Endothelial cell of umbilical vein (primary cell): ENCODE results near the gene HENMT1. TPM values are rescaled to one million over a fixed set of nuclear protein-coding genes. Genes with fewer than 3 reads are reported as not detected.
"Not testable (repeated sequence)": the region's sequence is repeated elsewhere in the genome, so short reads cannot be mapped to it uniquely, and the experiment has no call there.

Source experiments
- BruUV-seq: library from RNA; stranded (reverse); fragments of 400-500 nt; replicated peaks from 2 replicates; lab custom pipeline; 2021; lab: Mats Ljungman, UMichigan
- CTCF ChIA-PET: fragments of 300-600, 350-600 bp; sonication (Branson Sonifier 250); formaldehyde crosslinking; loops from one replicate; lab custom pipeline; 2021; ENCODE audit warnings: antibody characterized with exemption, inconsistent platforms; lab: Charles Lee
- POLR2A ChIA-PET: fragments of 300-600, 350-600 bp; sonication (Branson Sonifier 250); formaldehyde crosslinking; loops from one replicate; lab custom pipeline; 2021; ENCODE audit warnings: antibody characterized with exemption, inconsistent platforms; lab: Charles Lee
- DNase-seq: peaks from one replicate; pipeline ENCODE4 v3.0.0-alpha.2; 2011; ENCODE audit warnings: low read depth, low spot score
- FAIRE-seq: peaks from 2 replicates; lab custom pipeline; 2011; peaks lifted over from hg19 to GRCh38; lab: Jason Lieb, UNC
- H2AFZ ChIP-seq: 2 replicates; pipeline ENCODE4 v1.6.0; 2012; ENCODE audit warnings: low read depth, low read length, control low read depth, inconsistent platforms
- H3K27ac ChIP-seq: 2 replicates; pipeline ENCODE4 v1.5.1; 2011; ENCODE audit warnings: low read depth, mild to moderate bottlenecking, control low read depth, low read length, moderate library complexity; ENCODE audit not compliant: insufficient read depth
- H3K27me3 ChIP-seq, 2 experiments: 2 replicates each; pipeline versions ENCODE4 v1.6.0 to v1.6.1; 2011; ENCODE audit warnings: low read length in 2 of 2, mixed read lengths in 1 of 2; ENCODE audit not compliant: control insufficient read depth in 2 of 2, insufficient read depth in 2 of 2
- H3K36me3 ChIP-seq, 2 experiments: 2 replicates in 1 of 2; 3 replicates in 1 of 2; pipeline ENCODE4 v1.5.1; 2011; ENCODE audit warnings: low read length in 2 of 2, mild to moderate bottlenecking in 1 of 2, moderate library complexity in 1 of 2; ENCODE audit not compliant: control insufficient read depth in 2 of 2, insufficient read depth in 2 of 2; ENCODE audit errors: extremely low read depth in 1 of 2
- H3K4me1 ChIP-seq: 3 replicates; pipeline ENCODE4 v1.5.1; 2011; ENCODE audit warnings: mild to moderate bottlenecking, low read length; ENCODE audit not compliant: control insufficient read depth, insufficient read depth; ENCODE audit errors: extremely low read depth
- H3K4me2 ChIP-seq: 2 replicates; pipeline ENCODE4 v1.6.1; 2011; ENCODE audit warnings: low read length, control low read depth, mixed read lengths; ENCODE audit not compliant: insufficient read depth
- H3K4me3 ChIP-seq, 3 experiments: fragments of 200-600 bp in 1 of 3; sonication (generic), shearing (Covaris generic) in 1 of 3; replicated peaks in 1 of 3; 2 replicates each; pipeline ENCODE4 v1.5.1; 2011 to 2016; ENCODE audit warnings: control low read depth in 3 of 3, low read length in 3 of 3, mild to moderate bottlenecking in 2 of 3, inconsistent platforms in 1 of 3, low read depth in 1 of 3, moderate library complexity in 1 of 3; ENCODE audit not compliant: insufficient read depth in 1 of 3
- H3K79me2 ChIP-seq: 2 replicates; pipeline ENCODE4 v1.6.0; 2012; ENCODE audit warnings: low read length, inconsistent platforms; ENCODE audit not compliant: control insufficient read depth, insufficient read depth
- H3K9ac ChIP-seq: replicated peaks from 2 replicates; pipeline ENCODE3; 2011; ENCODE audit warnings: low read length, control low read depth; ENCODE audit not compliant: insufficient read depth; ENCODE audit errors: extremely low read depth
- H3K9me1 ChIP-seq: replicated peaks from 3 replicates; pipeline ENCODE4 v1.6.0; 2011; ENCODE audit warnings: mild to moderate bottlenecking, low read length; ENCODE audit not compliant: control insufficient read depth, insufficient read depth; ENCODE audit errors: extremely low read depth
- H3K9me3 ChIP-seq: replicated peaks from 2 replicates; pipeline ENCODE4 v1.5.1; 2012; ENCODE audit warnings: low read length, inconsistent platforms; ENCODE audit not compliant: control insufficient read depth, insufficient read depth
- H4K20me1 ChIP-seq: replicated peaks from 2 replicates; pipeline ENCODE3; 2011; ENCODE audit warnings: mild to moderate bottlenecking, low read length; ENCODE audit not compliant: control insufficient read depth, insufficient read depth; ENCODE audit errors: extremely low read depth
- EZH2 ChIP-seq: IDR thresholded peaks from 2 replicates; pipeline ENCODE4 v1.6.1; 2012; ENCODE audit warnings: borderline replicate concordance, low read depth, mild to moderate bottlenecking, moderate library complexity, low read length, inconsistent platforms; ENCODE audit not compliant: severe bottlenecking
- FOS ChIP-seq: IDR thresholded peaks from 2 replicates; pipeline ENCODE4 v1.6.1; 2011; ENCODE audit warnings: mild to moderate bottlenecking, low read length, moderate library complexity, borderline replicate concordance; ENCODE audit not compliant: insufficient read depth
- GATA2 ChIP-seq: IDR thresholded peaks from 2 replicates; pipeline ENCODE4 v1.7.0; 2011; ENCODE audit warnings: low read depth, mild to moderate bottlenecking, moderate library complexity, mixed read lengths, low read length; ENCODE audit not compliant: insufficient read length, insufficient read depth
- JUN ChIP-seq: IDR thresholded peaks from 2 replicates; pipeline ENCODE4 v1.6.1; 2011; ENCODE audit warnings: borderline replicate concordance, low read depth; ENCODE audit not compliant: insufficient read length, insufficient read depth
- MYC ChIP-seq: IDR thresholded peaks from one replicate; pipeline ENCODE4 v1.6.1; 2011; ENCODE audit warnings: mild to moderate bottlenecking, low read depth, low read length
- POLR2A ChIP-seq: IDR thresholded peaks from 2 replicates; pipeline ENCODE4 v1.6.1; 2012; ENCODE audit warnings: low read depth, mild to moderate bottlenecking, control low read depth, low read length
- POLR2AphosphoS5 ChIP-seq: IDR thresholded peaks from 2 replicates; pipeline ENCODE4 v1.6.1; 2012; ENCODE audit warnings: low read depth, mild to moderate bottlenecking, control low read depth, low read length, moderate library complexity; ENCODE audit not compliant: insufficient read depth
- dilution Hi-C: fragments of 300-500 bp; cut with MboI; formaldehyde crosslinking; loops from one replicate; pipeline ENCODE4 v1.15.0; 2019; ENCODE audit warnings: low sequenced_read_pairs; ENCODE audit not compliant: extremely low pct_ligation_motif_present
- intact Hi-C: fragments of 100-400 bp; cut with micrococcal nuclease; formaldehyde crosslinking; loops from one replicate; pipeline ENCODE4 v1.10.0; 2022
- polyA plus RNA-seq, 4 experiments: library from polyadenylated mRNA; depleted of rRNA in 3 of 4; stranded (reverse) in 3 of 4; unstranded in 1 of 4; fragments of >200 nt; gene quantifications; 2 replicates each; pipeline versions ENCODE4 v1.2.1 to v1.2.3, GENCODE V29; 2011 to 2012; ENCODE audit warnings: missing spikeins in 1 of 4
- total RNA-seq: library from RNA; stranded (reverse); gene quantifications from 2 replicates; pipeline ENCODE4 v1.2.3, GENCODE V29; 2021
- TF ChIP-seq, protein P1 (sequence below), 2 donors: IDR thresholded peaks; 1 replicate in 1 of 2; 2 replicates in 1 of 2; pipeline ENCODE4 v1.5.1; 2011; ENCODE audit warnings: low read length in 2 of 2, mild to moderate bottlenecking in 2 of 2, moderate library complexity in 2 of 2, control low read depth in 1 of 2, inconsistent platforms in 1 of 2, low read depth in 1 of 2; ENCODE audit not compliant: insufficient read depth in 1 of 2; ENCODE audit errors: extremely low read depth in 1 of 2
- TF ChIP-seq, protein P2 (sequence below): IDR thresholded peaks from 2 replicates; pipeline ENCODE4 v1.6.1; 2011; ENCODE audit not compliant: insufficient read depth, insufficient read length

The HENMT1 gene
- total and polyA plus RNA-seq, 2 donors (not counting 3 experiments of a cell fraction or from before 2014, with no cell fraction given) = 4.4 to 4.5 TPM

DNA sequence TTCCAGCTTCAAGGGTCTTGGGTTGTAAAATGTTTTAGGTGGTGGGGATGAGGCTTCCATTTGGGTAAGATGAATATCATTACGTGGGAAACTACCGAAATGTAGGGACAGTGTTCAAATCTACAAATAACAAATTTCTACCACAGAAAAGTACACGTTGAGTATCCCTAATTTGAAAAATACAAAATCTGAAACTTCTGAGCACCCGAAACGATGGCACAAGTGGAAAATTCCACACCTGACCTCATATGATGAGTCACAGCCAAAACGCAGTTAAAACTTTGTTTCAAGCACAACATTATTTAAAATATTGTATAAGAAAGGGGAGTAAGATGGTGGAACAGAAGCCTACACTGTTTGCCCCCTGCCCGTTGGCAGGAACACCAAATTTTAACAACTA lies 8.8 kb upstream of the HENMT1 start:
- no peak overlapping the region for H2AFZ ChIP-seq
- BruUV-seq = no TSS peak
- no peaks in the 10 kb centered on the region for H3K9me1 ChIP-seq
- DNase-seq (no peak), FAIRE-seq (no peak)
- dilution Hi-C loops = no loop called here
- ChIA-PET POLR2A (no interaction called here), CTCF (no interaction called here)
- H3K4me2 ChIP-seq = no peak overlapping the region
- intact Hi-C loops = no loop called here
- H4K20me1 ChIP-seq = no peaks in the 10 kb centered on the region
- no peaks in the 10 kb centered on the region for H3K79me2 ChIP-seq
- H3K4me3 ChIP-seq = no peak overlapping the region
- TF ChIP-seq POLR2AphosphoS5 (no peak), GATA2 (no peak), POLR2A (no peak)
- H3K36me3 ChIP-seq = no peaks in the 10 kb centered on the region
- H3K9me3 ChIP-seq = no peaks in the 10 kb centered on the region
- H3K27me3 ChIP-seq = peaks cover 0 to 3% of the 10 kb centered on the region in 2 experiments
- H3K27ac ChIP-seq = no peak overlapping the region
- H3K4me1 ChIP-seq = no peaks in the 10 kb centered on the region
- H3K9ac ChIP-seq = no peak overlapping the region

GRCh38 chr1:108668777-108669176 lies 7.9 kb upstream of the HENMT1 start:
- Histone ChIP-seq H3K9me3 (no peaks in the 10 kb centered on the region), H3K4me2 (no peak overlapping the region), H4K20me1 (no peaks in the 10 kb centered on the region), H3K36me3 (no peaks in the 10 kb centered on the region), H3K79me2 (no peaks in the 10 kb centered on the region), H3K27ac (no peak overlapping the region), H3K4me1 (no peaks in the 10 kb centered on the region), H3K9ac (no peak overlapping the region), H3K9me1 (no peaks in the 10 kb centered on the region), H3K4me3 (no peak overlapping the region), H2AFZ (no peak overlapping the region), H3K27me3 (peaks cover 0 to under 1% of the 10 kb centered on the region in 2 experiments)
- DNase-seq = no peak
- intact Hi-C loops (no loop called here), dilution Hi-C loops (no loop called here)
- ChIA-PET CTCF (interaction anchor here (0.6 kb wide), 1 partner anchor 71 kb away, joined by 4 read pairs; no protein-coding TSS in a partner anchor), POLR2A (no interaction called here)
- no TSS peak for BruUV-seq
- no peak for TF ChIP-seq JUN
- TF ChIP-seq EZH2 = no peak
- TF ChIP-seq MYC = no peak
- no peak for TF ChIP-seq POLR2AphosphoS5
- TF ChIP-seq FOS = no peak
- TF ChIP-seq, protein P1, sequence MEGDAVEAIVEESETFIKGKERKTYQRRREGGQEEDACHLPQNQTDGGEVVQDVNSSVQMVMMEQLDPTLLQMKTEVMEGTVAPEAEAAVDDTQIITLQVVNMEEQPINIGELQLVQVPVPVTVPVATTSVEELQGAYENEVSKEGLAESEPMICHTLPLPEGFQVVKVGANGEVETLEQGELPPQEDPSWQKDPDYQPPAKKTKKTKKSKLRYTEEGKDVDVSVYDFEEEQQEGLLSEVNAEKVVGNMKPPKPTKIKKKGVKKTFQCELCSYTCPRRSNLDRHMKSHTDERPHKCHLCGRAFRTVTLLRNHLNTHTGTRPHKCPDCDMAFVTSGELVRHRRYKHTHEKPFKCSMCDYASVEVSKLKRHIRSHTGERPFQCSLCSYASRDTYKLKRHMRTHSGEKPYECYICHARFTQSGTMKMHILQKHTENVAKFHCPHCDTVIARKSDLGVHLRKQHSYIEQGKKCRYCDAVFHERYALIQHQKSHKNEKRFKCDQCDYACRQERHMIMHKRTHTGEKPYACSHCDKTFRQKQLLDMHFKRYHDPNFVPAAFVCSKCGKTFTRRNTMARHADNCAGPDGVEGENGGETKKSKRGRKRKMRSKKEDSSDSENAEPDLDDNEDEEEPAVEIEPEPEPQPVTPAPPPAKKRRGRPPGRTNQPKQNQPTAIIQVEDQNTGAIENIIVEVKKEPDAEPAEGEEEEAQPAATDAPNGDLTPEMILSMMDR (IDR thresholded peaks at IDR 0.05; ENCODE audit: extremely low read depth in 1 of 2, insufficient read depth in 1 of 2, low read depth in 1 of 2, low read length in 2 of 2) = no peak
- TF ChIP-seq, protein P2, sequence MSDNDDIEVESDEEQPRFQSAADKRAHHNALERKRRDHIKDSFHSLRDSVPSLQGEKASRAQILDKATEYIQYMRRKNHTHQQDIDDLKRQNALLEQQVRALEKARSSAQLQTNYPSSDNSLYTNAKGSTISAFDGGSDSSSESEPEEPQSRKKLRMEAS = no peak
- TF ChIP-seq GATA2 = no peak
- TF ChIP-seq POLR2A = no peak
- FAIRE-seq = no peak

DNA sequence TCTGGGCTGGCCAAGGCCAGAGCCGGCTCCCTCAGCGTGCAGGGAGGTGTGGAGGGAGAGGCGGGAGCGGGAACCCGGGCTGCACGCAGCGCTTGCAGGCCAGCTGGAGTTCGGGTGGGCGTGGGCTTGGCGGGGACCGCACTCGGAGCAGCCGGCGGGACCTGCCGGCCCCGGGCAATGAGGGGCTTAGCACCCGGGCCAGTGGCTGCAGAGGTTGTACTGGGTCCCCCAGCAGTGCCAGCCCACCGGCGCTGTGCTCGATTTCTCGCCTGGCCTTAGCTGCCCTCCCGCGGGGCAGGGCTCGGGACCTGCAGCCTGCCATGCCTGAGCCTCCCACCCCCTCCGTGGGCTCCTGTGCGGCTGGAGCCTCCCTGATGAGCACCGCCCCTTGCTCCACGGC lies 6.5 kb upstream of the HENMT1 start:
- DNase-seq, H3K4me1 ChIP-seq, H4K20me1 ChIP-seq, intact Hi-C loops, H3K27me3 ChIP-seq, H3K4me3 ChIP-seq, H3K9me3 ChIP-seq, dilution Hi-C loops, H3K4me2 ChIP-seq, H3K79me2 ChIP-seq, H2AFZ ChIP-seq, H3K27ac ChIP-seq, FAIRE-seq, H3K9ac ChIP-seq, CTCF ChIA-PET, H3K9me1 ChIP-seq, H3K36me3 ChIP-seq, BruUV-seq, POLR2A ChIA-PET: not testable (repeated sequence)
